Stomach (tissue), 9 donors: ENCODE results near the gene G3BP2. TPM values are rescaled to one million over a fixed set of nuclear protein-coding genes. Genes with fewer than 3 reads are reported as not detected.

Experiments used
- DNase-seq, 2 donors: peaks; one replicate each; pipeline versions ENCODE4 v3.0.0 to v3.0.0-alpha.2; 2013 to 2019
- H3K27ac ChIP-seq, 5 donors: fragments of 200-600 bp in 4 of 5; sonication (generic) in 4 of 5; one replicate each; pipeline ENCODE4 v1.5.1; 2013 to 2019; ENCODE audit warnings: mild to moderate bottlenecking in 1 of 5, moderate library complexity in 1 of 5
- H3K27me3 ChIP-seq, 3 donors: fragments of 200-600 bp; sonication (generic); one replicate each; pipeline ENCODE4 v1.5.1; 2017 to 2019; ENCODE audit warnings: mixed run types in 1 of 3
- H3K36me3 ChIP-seq, 4 donors: fragments of 200-600 bp; sonication (generic); 1 replicate in 3 of 4; 2 replicates in 1 of 4; pipeline ENCODE4 v1.5.1; 2016 to 2019
- H3K4me1 ChIP-seq, 4 donors: fragments of 200-600 bp; sonication (generic); one replicate each; pipeline ENCODE4 v1.5.1; 2016 to 2019
- H3K4me3 ChIP-seq, 4 donors: fragments of 200-600 bp; sonication (generic) in 3 of 4; one replicate each; pipeline ENCODE4 v1.5.1; 2016 to 2019; ENCODE audit warnings: mild to moderate bottlenecking in 1 of 4
- H3K9me3 ChIP-seq, 4 donors: fragments of 200-600 bp; sonication (generic); one replicate each; pipeline ENCODE4 v1.5.1; 2016 to 2019
- EP300 ChIP-seq: sonication (generic); formaldehyde crosslinking; IDR thresholded peaks from one replicate; pipeline ENCODE4 v1.6.1; 2017; ENCODE audit warnings: antibody characterized with exemption
- POLR2A ChIP-seq, 4 donors: fragments of 450-650 bp; IDR thresholded peaks; one replicate each; pipeline ENCODE4 v1.6.1; 2016; ENCODE audit warnings: antibody characterized with exemption in 4 of 4, control low read depth in 2 of 4, mild to moderate bottlenecking in 1 of 4, moderate library complexity in 1 of 4
- POLR2AphosphoS5 ChIP-seq, 3 donors: sonication (generic); formaldehyde crosslinking; IDR thresholded peaks; one replicate each; pipeline ENCODE4 v1.6.1; 2016; ENCODE audit warnings: antibody characterized with exemption in 3 of 3
- WGBS, 5 donors: extraction: QIAGEN DNeasy Blood & Tissue Kit in 3 of 5; methylation state at CpG; one replicate each; pipeline versions ENCODE4 v1.1.5 to v1.1.7; 2013 to 2018; 5-methylcytosine and 5-hydroxymethylcytosine counted together
- intact Hi-C: fragments of 100-400 bp; cut with DNase I; formaldehyde crosslinking; loops from one replicate; pipeline ENCODE4 v1.15.1; 2023; ENCODE audit warnings: low total_unique reads
- polyA plus RNA-seq, 3 donors: library from polyadenylated mRNA; stranded (reverse); fragments of 200-250 nt; gene quantifications; one replicate each; pipeline ENCODE4 v1.2.3, GENCODE V29; 2013
- total RNA-seq, 5 donors: library from RNA; depleted of rRNA; stranded (reverse); fragments of >200 nt; gene quantifications; one replicate each; pipeline versions ENCODE4 v1.1.0 to v1.2.3, GENCODE V29; 2014 to 2016
- TF ChIP-seq, protein P1 (sequence below), 7 experiments: fragments of 450-650 bp in 4 of 7; fragments of 200-600 bp in 3 of 7; sonication (generic) in 3 of 7; IDR thresholded peaks; one replicate each; pipeline ENCODE4 v1.5.1; 2016 to 2019; ENCODE audit warnings: antibody characterized with exemption in 7 of 7, control low read depth in 2 of 7, mild to moderate bottlenecking in 1 of 7
- donor health status: healthy with polysubstance abuse.
- donor health status: Bipolar disorder and iron deficiency.
- donor health status: healthy.

The G3BP2 gene
- total and polyA plus RNA-seq, 8 donors, result 15.2 to 183 (median 36.4) TPM

DNA sequence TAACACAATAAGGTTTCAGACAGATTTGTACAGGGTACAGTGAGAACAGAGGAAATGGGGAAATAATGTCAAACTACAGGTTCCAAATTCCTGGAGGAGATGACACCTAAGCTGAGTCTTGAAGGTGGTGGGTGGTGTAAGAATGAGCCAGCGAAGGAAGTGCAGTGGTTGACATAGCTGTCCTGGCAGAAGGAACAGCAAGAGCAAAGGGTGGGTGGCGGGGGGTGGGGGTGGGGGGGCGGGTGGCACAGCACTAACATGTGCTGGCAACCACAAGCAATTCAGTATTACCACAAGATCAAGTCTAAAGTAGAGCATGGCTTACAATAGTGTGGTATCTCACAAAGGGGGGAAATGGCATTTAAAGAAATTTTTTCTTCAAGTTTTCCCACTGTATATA, 13.1 kb upstream of the G3BP2 start:
- WGBS, 5 donors, result 60 to 81% (median 79%) methylated on average over 3 of the region's 3 CpGs
- no peaks in the 10 kb centered on the region for H3K36me3 ChIP-seq
- no peaks in the 10 kb centered on the region for H3K9me3 ChIP-seq
- peaks cover 0 to 6% (median 0%) of the 10 kb centered on the region in 4 donors for H3K4me1 ChIP-seq
- no peak overlapping the region for H3K27ac ChIP-seq
- intact Hi-C loops, result no loop called here
- no peaks in the 10 kb centered on the region for H3K27me3 ChIP-seq
- no peak overlapping the region for H3K4me3 ChIP-seq
- no peak for DNase-seq
- TF ChIP-seq, protein P1, sequence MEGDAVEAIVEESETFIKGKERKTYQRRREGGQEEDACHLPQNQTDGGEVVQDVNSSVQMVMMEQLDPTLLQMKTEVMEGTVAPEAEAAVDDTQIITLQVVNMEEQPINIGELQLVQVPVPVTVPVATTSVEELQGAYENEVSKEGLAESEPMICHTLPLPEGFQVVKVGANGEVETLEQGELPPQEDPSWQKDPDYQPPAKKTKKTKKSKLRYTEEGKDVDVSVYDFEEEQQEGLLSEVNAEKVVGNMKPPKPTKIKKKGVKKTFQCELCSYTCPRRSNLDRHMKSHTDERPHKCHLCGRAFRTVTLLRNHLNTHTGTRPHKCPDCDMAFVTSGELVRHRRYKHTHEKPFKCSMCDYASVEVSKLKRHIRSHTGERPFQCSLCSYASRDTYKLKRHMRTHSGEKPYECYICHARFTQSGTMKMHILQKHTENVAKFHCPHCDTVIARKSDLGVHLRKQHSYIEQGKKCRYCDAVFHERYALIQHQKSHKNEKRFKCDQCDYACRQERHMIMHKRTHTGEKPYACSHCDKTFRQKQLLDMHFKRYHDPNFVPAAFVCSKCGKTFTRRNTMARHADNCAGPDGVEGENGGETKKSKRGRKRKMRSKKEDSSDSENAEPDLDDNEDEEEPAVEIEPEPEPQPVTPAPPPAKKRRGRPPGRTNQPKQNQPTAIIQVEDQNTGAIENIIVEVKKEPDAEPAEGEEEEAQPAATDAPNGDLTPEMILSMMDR (IDR thresholded peaks at IDR 0.05), result no peak
- TF ChIP-seq POLR2A (IDR thresholded peaks at IDR 0.05) (no peak), POLR2AphosphoS5 (IDR thresholded peaks at IDR 0.05) (no peak), EP300 (no peak)

- H3K9me3 ChIP-seq, result no peaks in the 10 kb centered on the region
- DNase-seq, result no peak
- intact Hi-C loops, result no loop called here
- TF ChIP-seq, protein P1 (IDR thresholded peaks at IDR 0.05), result no peak
- TF ChIP-seq POLR2AphosphoS5 (IDR thresholded peaks at IDR 0.05), result no peak
- no peak for TF ChIP-seq EP300
- TF ChIP-seq POLR2A (IDR thresholded peaks at IDR 0.05), result no peak
- no peaks in the 10 kb centered on the region for H3K27me3 ChIP-seq
- WGBS, 5 donors, result 54 to 81% (median 77%) methylated on average over 2 of the region's 2 CpGs
- H3K4me1 ChIP-seq, result peaks cover 0 to 6% (median 0%) of the 10 kb centered on the region in 4 donors
- no peak overlapping the region for H3K4me3 ChIP-seq
- H3K36me3 ChIP-seq, result no peaks in the 10 kb centered on the region
- H3K27ac ChIP-seq, result no peak overlapping the region
Observed at GRCh38 chr4:75685546-75686189, 12.5 kb upstream of the G3BP2 start.

GRCh38 chr4:75683482-75684155, 10.4 kb upstream of the G3BP2 start:
- Histone ChIP-seq H3K4me1 (peaks cover 0 to 6% (median 0%) of the 10 kb centered on the region in 4 donors), H3K27me3 (no peaks in the 10 kb centered on the region), H3K36me3 (no peaks in the 10 kb centered on the region), H3K27ac (no peak overlapping the region), H3K9me3 (no peaks in the 10 kb centered on the region), H3K4me3 (no peak overlapping the region)
- TF ChIP-seq POLR2A (IDR thresholded peaks at IDR 0.05), result no peak
- TF ChIP-seq, protein P1 (IDR thresholded peaks at IDR 0.05), result no peak
- TF ChIP-seq POLR2AphosphoS5 (IDR thresholded peaks at IDR 0.05), result no peak
- no peak for TF ChIP-seq EP300
- intact Hi-C loops, result no loop called here
- no peak for DNase-seq
- WGBS, 5 donors, result 93 to 97% (median 95%) methylated on average over 6 of the region's 6 CpGs

GRCh38 chr4:75679876-75680575, 6.8 kb upstream of the G3BP2 start:
- Histone ChIP-seq H3K27me3 (no peaks in the 10 kb centered on the region), H3K4me1 (no peaks in the 10 kb centered on the region), H3K27ac (no peak overlapping the region), H3K4me3 (no peak overlapping the region), H3K36me3 (no peaks in the 10 kb centered on the region), H3K9me3 (no peaks in the 10 kb centered on the region)
- TF ChIP-seq EP300 (no peak), POLR2AphosphoS5 (IDR thresholded peaks at IDR 0.05) (no peak), POLR2A (IDR thresholded peaks at IDR 0.05) (no peak)
- TF ChIP-seq, protein P1 (IDR thresholded peaks at IDR 0.05), result no peak
- WGBS, 5 donors, result 89 to 94% (median 91%) methylated on average over 3 of the region's 3 CpGs
- intact Hi-C loops, result loop anchor here (10.0 kb wide), 1 partner anchor 45 kb away; the partner anchor contains the start of gene USO1
- DNase-seq, result no peak
